HEK293 (cell line): ENCODE measurements around the gene GLCCI1.

ENCODE experiments used
- ATF2 ChIP-seq: fragments of 450-650 bp; formaldehyde crosslinking; IDR thresholded peaks from 2 replicates; pipeline ENCODE4 v1.5.1; 2016; ENCODE audit warnings: missing biosample characterization, missing genetic modification characterization, low read depth
- KLF9 ChIP-seq: fragments of 450-650 bp; formaldehyde crosslinking; IDR thresholded peaks from 2 replicates; pipeline ENCODE4 v1.5.1; 2016; ENCODE audit warnings: missing biosample characterization, missing genetic modification characterization, low read depth
- ZNF18 ChIP-seq: fragments of 450-650 bp; formaldehyde crosslinking; IDR thresholded peaks from 2 replicates; pipeline ENCODE4 v1.5.1; 2016; ENCODE audit warnings: missing biosample characterization, missing genetic modification characterization
- ZNF473 ChIP-seq: fragments of 450-650 bp; formaldehyde crosslinking; IDR thresholded peaks from 2 replicates; pipeline ENCODE4 v1.5.1; 2017; ENCODE audit warnings: missing biosample characterization, missing genetic modification characterization
- TF ChIP-seq, protein P1 (sequence below): fragments of 450-650 bp; formaldehyde crosslinking; IDR thresholded peaks from 2 replicates; pipeline ENCODE4 v1.5.1; 2016; ENCODE audit warnings: missing biosample characterization, missing genetic modification characterization

- TF ChIP-seq, protein P1, sequence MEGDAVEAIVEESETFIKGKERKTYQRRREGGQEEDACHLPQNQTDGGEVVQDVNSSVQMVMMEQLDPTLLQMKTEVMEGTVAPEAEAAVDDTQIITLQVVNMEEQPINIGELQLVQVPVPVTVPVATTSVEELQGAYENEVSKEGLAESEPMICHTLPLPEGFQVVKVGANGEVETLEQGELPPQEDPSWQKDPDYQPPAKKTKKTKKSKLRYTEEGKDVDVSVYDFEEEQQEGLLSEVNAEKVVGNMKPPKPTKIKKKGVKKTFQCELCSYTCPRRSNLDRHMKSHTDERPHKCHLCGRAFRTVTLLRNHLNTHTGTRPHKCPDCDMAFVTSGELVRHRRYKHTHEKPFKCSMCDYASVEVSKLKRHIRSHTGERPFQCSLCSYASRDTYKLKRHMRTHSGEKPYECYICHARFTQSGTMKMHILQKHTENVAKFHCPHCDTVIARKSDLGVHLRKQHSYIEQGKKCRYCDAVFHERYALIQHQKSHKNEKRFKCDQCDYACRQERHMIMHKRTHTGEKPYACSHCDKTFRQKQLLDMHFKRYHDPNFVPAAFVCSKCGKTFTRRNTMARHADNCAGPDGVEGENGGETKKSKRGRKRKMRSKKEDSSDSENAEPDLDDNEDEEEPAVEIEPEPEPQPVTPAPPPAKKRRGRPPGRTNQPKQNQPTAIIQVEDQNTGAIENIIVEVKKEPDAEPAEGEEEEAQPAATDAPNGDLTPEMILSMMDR = no peak
- TF ChIP-seq ZNF473 (tag by site-specific recombination) = no peak
- no peak for TF ChIP-seq ATF2
- no peak for TF ChIP-seq KLF9 (tag by site-specific recombination)
- TF ChIP-seq ZNF18 (tag by site-specific recombination) = no peak
Observed at GRCh38 chr7:8042796-8043535, 74.4 kb downstream of the GLCCI1 start.
